Measurements from ENCODE around the gene TCP11L2.
"Not testable (repeated sequence)": the region's sequence is repeated elsewhere in the genome, so short reads cannot be mapped to it uniquely, and the experiment has no call there.

The TCP11L2 gene

GRCh38 chr12:106344131-106344530 is 41.6 kb downstream of the TCP11L2 start:
- no peak for DNase-seq (ENCODE audit: low read depth)

GRCh38 chr12:106345746-106346145 is 43.2 kb downstream of the TCP11L2 start:
- no peak for DNase-seq (ENCODE audit: low read depth)

GRCh38 chr12:106348411-106348810 is 45.9 kb downstream of the TCP11L2 start:
- no peak for DNase-seq (ENCODE audit: low read depth)

GRCh38 chr12:106353175-106353574 is 50.6 kb downstream of the TCP11L2 start:
- no peak for DNase-seq (ENCODE audit: low read depth)

- peak; percentile 94 for DNase-seq (ENCODE audit: low read depth)
Observed at GRCh38 chr12:106357549-106358395, 55.2 kb downstream of the TCP11L2 start, which contains the start of gene POLR3B. Gene POLR3B (plus strand): TSS chr12:106357748. CDS start chr12:106357880, 132 bp downstream.

- no peak for DNase-seq (ENCODE audit: low read depth)
Observed at GRCh38 chr12:106358396-106359241, 56.1 kb downstream of the TCP11L2 start.

- no peak for DNase-seq (ENCODE audit: low read depth)
Observed at GRCh38 chr12:106359646-106360399, 57.3 kb downstream of the TCP11L2 start.

GRCh38 chr12:106360400-106360994 is 58.0 kb downstream of the TCP11L2 start:
- DNase-seq (ENCODE audit: low read depth) = no peak

- no peak for DNase-seq (ENCODE audit: low read depth)
Observed at GRCh38 chr12:106362971-106363370, 60.4 kb downstream of the TCP11L2 start.

GRCh38 chr12:106364261-106364660 is 61.7 kb downstream of the TCP11L2 start:
- DNase-seq (ENCODE audit: low read depth) = no peak

GRCh38 chr12:106369624-106370346 is 67.3 kb downstream of the TCP11L2 start:
- DNase-seq (ENCODE audit: low read depth) = no peak

GRCh38 chr12:106378788-106379187 is 76.3 kb downstream of the TCP11L2 start:
- DNase-seq (ENCODE audit: low read depth) = no peak

- DNase-seq (ENCODE audit: low read depth) = no peak
Observed at GRCh38 chr12:106380954-106381353, 78.4 kb downstream of the TCP11L2 start.

- not testable (repeated sequence) for DNase-seq (ENCODE audit: low read depth)
Observed at GRCh38 chr12:106381866-106382265, 79.3 kb downstream of the TCP11L2 start.

- no peak for DNase-seq (ENCODE audit: low read depth)
Observed at GRCh38 chr12:106386813-106387535, 84.4 kb downstream of the TCP11L2 start.

GRCh38 chr12:106387848-106388377 is 85.4 kb downstream of the TCP11L2 start:
- DNase-seq (ENCODE audit: low read depth) = no peak

- no peak for DNase-seq (ENCODE audit: low read depth)
Observed at GRCh38 chr12:106389151-106389550, 86.6 kb downstream of the TCP11L2 start.

GRCh38 chr12:106392759-106393158 is 90.2 kb downstream of the TCP11L2 start:
- DNase-seq (ENCODE audit: low read depth) = no peak
